DMS114 treated with DMSO at 0.1 percent for 48 hours (cell line): ENCODE results near the gene DCLRE1B.

Experiments
- DNase-seq: peaks from one replicate; lab custom pipeline; 2025; ENCODE audit not compliant: unreplicated experiment; lab: John Stamatoyannopoulos, UW

The DCLRE1B gene

DNA sequence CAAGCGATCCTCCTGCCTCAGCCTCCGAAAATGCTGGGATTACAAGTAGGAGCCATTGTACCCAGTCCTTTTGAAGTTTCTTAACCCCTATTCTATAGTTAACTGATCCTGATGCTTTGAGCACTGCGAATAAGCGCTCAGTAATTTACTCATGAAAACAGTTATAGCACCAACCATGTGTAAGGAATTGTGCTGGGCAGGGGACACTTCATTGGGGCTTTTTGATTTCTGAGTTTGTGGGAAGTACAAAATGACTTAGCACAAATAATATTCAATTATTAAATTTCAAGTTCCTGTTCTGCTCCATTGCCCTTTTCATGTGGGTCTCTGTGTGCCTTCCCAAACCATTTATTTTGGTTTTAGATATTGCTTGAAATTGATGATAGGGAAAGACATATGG is 17.8 kb downstream of the DCLRE1B start:
- no peak for DNase-seq

DNA sequence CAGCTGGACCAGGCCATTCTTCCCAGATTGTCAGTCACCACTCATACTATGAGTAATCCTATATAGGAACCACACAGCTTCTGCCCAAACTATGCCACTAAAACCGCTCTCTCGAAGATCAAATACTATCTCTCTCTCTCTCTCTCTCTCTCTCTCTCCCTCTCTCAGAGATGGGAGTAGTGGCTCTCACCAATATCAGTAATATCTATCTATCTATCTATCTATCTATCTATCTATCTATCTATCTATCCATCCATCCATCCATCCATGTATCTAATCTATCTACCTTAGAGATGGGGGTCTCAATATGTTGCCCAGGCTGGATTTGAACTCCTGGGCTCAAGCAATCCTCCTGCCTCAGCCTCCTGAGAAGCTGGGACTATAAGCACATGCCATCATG is 19.3 kb downstream of the DCLRE1B start:
- no peak for DNase-seq

DNA sequence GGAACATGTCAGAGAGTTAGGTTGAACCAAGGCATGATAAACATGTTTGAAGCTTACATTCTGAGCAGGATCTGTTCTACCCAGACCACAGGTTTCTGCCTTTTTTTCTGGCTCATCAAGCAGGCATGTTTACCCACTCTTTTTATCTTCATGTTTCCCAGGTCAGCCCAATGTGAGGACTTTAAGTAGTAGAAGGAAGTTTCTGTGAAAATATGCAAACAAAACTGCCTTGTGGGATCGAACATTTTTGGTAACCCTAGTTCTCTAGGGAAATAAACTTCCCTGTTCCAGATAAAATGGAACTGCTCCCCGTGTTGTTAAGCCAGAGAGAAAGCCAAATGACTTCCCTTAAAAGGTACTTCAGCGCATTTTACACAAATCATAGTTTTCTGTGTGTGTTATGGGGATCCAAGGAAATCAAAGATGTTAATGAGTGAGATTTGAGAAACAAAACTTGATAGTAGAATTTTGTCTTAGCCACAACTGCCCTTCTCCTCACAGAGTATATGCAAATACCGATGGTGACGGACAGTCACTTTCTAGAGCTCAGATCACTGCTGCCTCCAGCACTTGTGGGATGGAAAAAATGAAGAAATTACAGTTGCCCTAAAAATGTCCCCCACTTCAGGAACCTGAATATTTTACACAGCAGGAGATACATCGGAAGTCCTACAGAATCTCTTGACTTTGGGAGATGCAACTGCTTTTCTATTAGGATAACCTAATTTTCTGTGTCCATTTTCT is 23.2 kb downstream of the DCLRE1B start:
- no peak for DNase-seq

DNA sequence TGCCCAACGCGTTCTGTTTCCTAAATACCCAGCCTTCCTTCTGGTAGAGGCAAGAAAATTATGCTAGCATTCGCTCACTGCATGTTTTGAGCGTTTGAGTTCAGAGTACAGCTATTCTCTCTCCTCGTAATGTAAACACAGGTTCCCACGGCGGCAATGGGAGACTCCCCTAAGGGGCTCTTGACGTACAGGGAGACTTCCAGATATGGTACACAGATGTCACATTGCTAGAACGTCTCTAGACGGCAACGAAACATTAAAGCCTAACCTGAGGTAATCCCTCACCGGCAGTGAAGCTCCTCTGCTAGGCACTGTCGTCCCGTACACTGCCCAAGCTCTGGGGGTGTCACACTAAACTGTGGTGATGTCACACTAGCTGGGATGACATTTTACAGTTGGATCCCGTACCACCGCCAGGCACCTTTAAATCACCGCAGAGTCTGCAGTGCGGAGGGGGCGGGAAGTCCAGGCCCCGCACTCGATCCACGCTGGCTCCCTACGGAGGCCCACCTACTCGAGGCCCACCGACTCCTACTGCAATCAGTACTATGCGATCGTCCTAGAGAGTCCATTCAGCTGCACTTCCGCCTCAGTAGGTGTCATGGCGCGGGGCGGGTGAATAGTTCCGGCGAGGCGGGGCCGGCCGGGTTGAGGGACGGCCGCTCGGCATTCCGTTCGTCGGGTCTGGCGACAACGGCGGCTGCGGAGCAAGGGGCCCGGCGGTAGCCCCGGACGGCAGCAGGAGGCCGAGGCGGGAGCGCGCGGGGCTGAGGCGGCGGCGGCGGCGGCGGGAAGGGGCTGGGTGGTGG is 24.0 kb downstream of the DCLRE1B start, which contains the start of gene HIPK1:
Gene HIPK1, plus strand, starts transcription at position 384 of the 809 bp plus-strand sequence.
- DNase-seq = peak; percentile 87

DNA sequence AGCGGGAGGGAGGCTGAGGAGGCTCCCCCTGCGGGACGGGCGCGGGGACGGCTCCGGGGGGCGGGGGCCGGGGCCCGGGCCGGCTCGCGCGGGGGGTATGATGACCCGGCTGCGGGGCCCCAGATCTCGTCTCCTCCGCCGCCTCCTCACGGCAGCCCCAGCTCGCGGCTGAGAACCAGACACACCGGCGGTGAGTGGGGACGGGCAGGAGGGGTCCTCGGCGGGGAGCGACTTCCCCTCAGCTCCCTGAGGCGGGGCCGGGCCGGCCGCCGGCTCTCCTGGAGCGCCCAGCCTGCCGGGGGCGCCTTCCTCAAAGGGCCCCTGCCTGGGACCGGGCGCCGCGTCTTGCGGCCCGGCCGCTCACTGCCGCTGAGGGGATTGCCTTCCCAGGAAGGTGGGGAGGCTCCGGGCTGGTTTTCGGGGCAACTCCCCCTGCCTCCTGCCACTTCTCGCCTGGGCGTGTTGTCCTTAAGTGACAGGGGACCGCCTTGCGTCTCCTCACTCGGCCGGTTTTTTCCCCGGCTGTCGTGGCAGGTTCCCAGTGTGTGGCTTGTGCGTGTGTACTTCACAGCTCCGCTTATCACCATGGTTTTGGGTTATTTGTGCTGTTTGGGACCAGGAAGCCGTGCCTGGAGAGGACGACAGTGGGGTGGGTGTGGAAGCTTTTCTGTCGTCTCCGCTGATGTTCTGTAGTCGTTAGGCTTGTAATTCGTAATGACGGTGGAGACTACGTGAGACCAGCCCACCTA is 24.8 kb downstream of the DCLRE1B start:
- DNase-seq = no peak

DNA sequence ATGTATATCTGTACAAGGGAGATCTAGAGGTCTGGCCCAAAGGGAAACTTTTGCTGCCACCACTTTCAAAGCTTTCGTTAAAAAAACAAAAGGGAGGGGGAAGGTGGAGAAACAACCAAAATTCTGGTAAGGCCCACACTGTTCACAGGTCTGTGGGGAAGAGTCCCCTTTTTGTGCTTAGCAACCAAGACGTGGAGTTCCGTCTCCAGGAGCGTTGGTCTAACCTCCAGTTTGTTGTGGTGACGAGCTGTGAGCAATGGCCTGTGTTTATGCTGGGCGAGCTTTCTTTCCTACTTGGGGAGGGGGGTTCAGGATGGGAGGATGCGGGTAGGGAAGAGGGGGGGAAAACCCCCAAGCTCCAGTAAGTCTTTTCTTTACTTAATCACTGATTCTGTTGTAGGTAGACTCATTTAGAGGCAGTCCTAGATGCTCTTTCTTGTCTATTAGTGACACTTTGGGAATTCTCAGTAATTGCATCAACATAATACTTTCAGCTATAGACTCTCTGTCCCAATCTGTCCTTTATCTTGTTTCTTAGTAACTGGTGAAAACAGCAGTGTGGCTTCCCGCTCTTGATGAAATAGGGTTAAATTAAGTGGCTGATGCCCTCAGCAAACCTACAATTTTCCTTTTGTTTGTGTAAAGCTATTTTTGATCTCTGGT is 25.5 kb downstream of the DCLRE1B start:
- no peak for DNase-seq

DNA sequence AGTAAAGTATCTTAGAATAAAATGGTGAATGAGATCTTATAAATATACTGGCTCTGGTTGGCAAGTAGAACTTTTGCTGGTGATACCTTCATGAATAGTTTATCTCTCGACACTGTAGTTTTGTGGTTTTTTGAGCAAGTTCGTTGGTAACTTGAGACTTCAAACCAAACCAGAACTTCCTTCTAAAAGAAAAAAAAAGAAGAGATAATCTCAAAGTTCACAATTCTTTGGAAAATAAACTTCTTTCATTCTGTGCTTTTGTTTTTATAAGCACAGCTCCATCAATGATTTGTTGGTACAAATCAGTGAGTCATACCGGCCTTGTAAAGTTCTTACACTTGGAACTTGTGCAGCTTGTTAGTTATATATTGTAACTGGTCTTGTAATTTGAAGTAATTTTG is 26.3 kb downstream of the DCLRE1B start:
- DNase-seq = no peak

DNA sequence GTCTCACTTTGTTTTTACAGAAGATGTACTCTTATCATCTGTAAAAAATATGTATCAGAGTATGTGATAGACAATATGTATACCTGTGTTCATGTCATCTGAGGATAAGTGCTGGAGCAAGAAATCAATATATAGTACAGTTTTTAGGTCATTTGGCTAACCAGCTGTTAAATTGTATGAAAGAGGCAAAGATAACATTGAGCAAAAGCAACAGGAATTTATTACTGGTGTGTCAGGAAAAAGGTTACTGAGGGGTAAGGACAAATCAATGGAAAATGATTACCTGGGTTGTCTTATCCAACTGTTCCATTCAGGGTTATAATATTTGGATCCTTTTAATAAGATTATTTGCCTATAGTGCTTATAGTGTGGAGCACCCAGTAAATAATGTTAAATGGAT is 28.9 kb downstream of the DCLRE1B start:
- DNase-seq = no peak

DNA sequence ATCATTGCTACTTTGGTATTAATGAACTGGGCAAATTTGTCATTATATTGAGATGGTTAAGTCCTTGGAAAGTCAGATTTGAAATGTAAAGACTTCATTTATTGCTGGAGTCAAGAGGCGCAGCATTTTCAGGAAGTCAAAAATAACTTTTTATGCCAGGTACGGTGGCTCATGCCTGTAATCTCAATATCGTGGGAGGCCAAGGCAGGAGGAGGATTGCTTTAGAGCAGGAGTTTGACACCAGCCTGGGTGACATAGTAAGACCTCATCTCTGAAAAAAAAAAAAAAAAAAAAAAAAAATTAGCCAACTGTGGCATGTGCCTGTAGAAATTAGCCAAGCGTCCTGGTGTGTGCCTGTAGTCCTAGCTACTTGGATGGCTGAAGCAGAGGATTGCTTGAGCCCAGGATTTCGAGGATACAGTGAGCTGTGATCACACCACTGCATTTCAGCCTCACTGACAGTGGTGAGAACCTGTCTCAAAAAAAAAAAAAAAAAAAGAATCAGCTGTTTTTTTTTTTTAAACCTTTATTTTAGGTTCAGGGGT is 29.5 kb downstream of the DCLRE1B start:
- no peak for DNase-seq

DNA sequence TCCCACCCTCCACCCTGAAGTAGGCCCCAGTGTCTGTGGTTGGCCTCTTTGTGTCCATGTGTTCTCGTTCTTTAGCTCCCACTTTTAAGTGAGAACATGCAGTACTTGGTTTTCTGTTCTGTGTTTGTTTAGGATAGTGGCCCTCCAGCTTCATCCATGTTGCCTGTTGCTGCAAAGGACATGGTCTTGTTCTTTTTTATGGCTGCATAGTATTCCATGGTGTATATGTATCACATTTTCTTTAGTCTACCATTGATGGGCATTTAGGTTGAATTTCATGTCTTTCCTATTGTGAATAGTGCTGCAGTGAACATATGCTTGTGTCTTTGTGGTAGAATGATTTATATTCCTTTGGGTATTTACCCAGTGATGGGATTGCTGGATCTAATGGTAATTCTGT is 30.1 kb downstream of the DCLRE1B start:
- no peak for DNase-seq

DNA sequence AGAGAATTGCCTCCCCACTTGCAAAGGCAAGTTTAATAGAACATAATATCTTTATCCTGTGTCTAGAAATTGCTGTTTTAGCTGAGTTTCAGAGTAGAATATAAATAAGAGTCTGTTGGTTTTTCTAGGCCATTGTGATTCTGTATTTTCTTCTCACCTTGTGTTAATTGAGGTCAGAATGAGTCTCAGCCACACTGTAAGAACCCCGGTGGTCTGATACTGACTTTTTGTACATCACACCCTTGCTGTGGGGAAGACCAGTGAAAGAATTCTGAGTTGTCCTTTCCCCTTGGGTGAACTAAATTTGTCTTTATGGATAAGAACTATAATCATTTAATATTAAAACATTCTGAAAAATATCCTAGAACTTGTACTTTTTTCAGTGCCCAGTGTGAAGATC is 30.8 kb downstream of the DCLRE1B start:
- no peak for DNase-seq

DNA sequence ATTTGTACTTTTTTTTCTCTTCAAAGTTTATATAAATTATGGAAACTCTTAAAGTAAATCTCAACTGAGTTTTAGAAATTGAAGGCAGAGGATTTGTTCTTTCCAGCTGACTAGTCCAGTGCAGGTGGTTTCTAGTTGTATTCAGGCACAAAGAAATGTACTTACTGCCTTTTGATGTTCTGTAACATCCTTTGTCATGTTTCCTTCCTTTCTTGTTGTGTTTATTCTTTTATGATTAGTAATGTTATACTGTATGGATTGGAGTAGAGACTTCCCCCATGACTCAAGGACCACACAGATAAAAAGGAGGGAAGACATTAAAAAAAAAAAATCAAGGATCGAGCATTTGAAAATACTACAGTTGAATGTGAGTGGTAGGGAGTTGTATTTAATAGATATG is 32.0 kb downstream of the DCLRE1B start:
- DNase-seq = no peak

DNA sequence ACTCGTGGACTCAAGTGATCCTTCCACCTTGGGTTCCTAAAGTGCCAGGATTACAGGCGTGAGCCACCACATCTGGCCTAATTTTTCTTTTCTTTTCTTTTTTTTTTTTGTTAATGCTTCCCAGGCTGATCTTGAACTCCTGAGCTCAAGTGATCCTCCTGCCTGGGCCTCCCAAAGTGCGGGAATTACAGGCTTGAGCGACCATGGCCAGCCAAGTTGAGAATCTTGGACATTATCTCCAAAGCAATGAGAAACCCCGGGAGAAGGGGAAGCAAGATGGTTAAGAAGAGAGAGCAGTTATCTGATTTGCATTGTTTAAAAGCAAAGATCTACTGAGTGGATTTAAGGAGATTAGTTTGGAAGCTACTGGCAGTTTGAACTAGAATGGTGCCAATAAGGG is 33.1 kb downstream of the DCLRE1B start:
- no peak for DNase-seq

DNA sequence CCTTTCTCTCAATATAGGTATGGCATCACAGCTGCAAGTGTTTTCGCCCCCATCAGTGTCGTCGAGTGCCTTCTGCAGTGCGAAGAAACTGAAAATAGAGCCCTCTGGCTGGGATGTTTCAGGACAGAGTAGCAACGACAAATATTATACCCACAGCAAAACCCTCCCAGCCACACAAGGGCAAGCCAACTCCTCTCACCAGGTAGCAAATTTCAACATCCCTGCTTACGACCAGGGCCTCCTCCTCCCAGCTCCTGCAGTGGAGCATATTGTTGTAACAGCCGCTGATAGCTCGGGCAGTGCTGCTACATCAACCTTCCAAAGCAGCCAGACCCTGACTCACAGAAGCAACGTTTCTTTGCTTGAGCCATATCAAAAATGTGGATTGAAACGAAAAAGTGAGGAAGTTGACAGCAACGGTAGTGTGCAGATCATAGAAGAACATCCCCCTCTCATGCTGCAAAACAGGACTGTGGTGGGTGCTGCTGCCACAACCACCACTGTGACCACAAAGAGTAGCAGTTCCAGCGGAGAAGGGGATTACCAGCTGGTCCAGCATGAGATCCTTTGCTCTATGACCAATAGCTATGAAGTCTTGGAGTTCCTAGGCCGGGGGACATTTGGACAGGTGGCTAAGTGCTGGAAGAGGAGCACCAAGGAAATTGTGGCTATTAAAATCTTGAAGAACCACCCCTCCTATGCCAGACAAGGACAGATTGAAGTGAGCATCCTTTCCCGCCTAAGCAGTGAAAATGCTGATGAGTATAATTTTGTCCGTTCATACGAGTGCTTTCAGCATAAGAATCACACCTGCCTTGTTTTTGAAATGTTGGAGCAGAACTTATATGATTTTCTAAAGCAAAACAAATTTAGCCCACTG is 35.5 kb downstream of the DCLRE1B start:
- no peak for DNase-seq

DNA sequence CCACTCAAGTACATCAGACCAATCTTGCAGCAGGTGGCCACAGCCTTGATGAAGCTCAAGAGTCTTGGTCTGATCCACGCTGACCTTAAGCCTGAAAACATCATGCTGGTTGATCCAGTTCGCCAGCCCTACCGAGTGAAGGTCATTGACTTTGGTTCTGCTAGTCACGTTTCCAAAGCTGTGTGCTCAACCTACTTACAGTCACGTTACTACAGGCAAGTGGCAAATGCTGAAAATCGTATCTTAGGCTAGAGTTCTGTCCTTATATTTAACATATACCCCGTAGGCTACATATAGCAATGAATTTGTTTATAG is 36.1 kb downstream of the DCLRE1B start:
- no peak for DNase-seq

DNA sequence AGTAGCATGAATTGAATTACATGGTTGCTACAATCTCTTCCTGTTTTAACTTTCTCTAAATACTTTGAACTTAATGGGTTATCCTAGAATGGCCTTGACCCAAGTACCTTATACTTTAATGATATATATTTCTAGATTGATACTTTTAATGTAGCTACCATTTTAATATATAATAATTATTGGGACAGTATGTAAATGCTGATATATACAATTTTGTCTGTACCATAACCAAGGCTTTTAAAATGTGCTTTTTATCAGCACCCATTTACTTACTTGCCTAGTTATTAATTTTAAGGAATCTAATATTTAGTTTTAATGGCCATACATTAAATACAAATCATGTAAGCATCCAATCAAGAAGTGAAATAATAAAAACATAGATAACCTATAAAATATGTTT is 37.4 kb downstream of the DCLRE1B start:
- no peak for DNase-seq

DNA sequence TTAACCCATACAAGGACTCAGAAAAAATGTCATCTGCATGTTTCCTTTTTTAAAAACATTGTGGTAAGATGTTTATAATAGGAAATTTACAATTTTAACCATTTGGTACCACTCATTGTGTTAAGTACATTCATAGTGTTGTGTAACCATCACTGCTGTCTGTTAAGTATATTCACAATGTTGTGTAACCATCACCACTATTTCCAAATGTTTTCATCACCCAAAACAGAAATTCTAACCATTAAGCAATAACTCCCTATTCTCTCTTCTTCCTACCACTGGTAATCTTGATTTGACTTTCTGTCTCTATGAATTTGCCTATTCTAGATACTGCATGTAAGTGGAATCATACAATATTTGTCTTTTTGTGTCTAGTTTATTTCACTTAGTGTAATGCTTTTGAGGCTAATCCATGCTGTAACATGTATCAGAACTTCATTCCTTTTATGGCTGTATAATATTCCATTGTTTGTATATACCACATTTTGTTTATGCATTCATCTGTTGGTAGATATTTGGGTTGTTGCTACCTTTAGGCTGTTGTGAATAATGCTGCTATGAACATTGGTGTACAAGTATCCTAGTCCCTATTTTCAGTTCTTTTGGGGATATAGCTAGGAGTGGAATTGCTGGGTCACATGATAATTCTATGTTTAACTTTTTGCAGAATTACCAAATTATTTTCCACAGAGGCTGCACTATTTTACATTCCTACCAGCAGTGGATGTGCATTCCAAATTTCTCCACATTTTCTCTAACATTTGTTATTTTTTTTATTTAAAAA is 38.1 kb downstream of the DCLRE1B start:
- DNase-seq = no peak

DNA sequence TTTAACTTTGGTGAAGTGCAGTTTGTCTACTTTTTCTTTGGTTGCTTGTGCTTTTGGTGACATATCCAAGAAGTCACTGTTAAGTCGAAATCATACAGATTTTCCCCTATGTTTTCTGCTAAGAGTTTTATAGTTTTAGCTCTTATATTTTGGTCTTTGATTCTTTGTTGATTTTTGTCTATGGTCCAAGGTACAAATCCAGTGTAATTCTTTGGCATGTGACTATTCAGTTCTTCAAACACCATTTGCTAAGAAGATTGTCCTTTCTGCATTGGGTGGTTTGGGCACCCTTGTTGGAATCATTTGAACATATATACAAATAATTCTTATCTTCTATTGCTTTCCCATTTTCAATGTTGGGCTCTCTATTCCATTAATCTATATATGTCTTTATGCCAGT is 40.2 kb downstream of the DCLRE1B start:
- DNase-seq = no peak

DNA sequence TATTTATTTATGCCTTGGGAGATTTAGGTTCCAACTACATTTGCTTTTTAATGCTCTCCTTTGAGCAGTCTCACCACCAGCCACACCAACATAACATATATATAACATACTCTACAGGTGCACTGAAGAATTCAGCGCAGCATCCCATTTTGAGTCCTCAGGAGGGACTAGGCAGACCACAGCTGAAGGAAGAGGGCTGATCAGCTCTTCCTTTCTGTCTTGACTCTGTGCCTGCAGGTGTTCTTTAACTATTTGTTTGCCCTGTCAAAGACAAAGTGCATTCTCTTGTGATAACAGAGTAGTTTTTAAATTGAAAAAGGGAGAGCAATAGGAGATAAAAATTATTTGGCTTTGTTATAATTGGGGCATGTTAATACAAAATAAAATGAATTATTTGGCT is 41.0 kb downstream of the DCLRE1B start:
- no peak for DNase-seq
